Activated T-helper 1 cell treated with anti-CD3 and anti-CD28 coated beads, Interleukin-12 subunit alpha, Interleukin-12 subunit beta, Interleukin-2, Interleukin-4 antibody, amounts not matched to agents 30 ng/mL and 10 ng/mL and 1 ng/mL, durations not matched to agents 14 hours and 24 hours and 36 hours (primary cell): ENCODE data around the gene EIF4G2. TPM values are rescaled to one million over a fixed set of nuclear protein-coding genes. Genes with fewer than 3 reads are reported as not detected.

ENCODE experiments used
- DNase-seq: peaks from one replicate; pipeline ENCODE4 v3.0.0; 2021; ENCODE audit warnings: low spot score
- H3K27ac Mint-ChIP-seq: one replicate; pipeline ENCODE4 v1.8.0; 2021; ENCODE audit warnings: mild to moderate bottlenecking, mixed read lengths
- H3K27me3 Mint-ChIP-seq: one replicate; pipeline ENCODE4 v1.8.0; 2022; ENCODE audit warnings: mild to moderate bottlenecking, moderate library complexity, mixed read lengths; ENCODE audit not compliant: insufficient read depth
- H3K36me3 Mint-ChIP-seq: one replicate; pipeline ENCODE4 v1.8.0; 2021; ENCODE audit warnings: low read depth, mixed read lengths
- H3K4me1 Mint-ChIP-seq: one replicate; pipeline ENCODE4 v1.8.0; 2021; ENCODE audit warnings: low read depth, mixed read lengths
- H3K4me3 Mint-ChIP-seq: one replicate; pipeline ENCODE4 v1.8.0; 2021; ENCODE audit warnings: mild to moderate bottlenecking, moderate library complexity, mixed read lengths
- H3K9me3 Mint-ChIP-seq: one replicate; pipeline ENCODE4 v1.8.0; 2021; ENCODE audit warnings: mixed read lengths
- intact Hi-C: fragments of 100-400 bp; cut with micrococcal nuclease; formaldehyde crosslinking; loops from one replicate; pipeline ENCODE4 v1.15.1; 2024
- total RNA-seq: library from RNA; stranded (reverse); gene quantifications from 2 replicates; pipeline ENCODE4 v1.2.3, GENCODE V29; 2022

Gene EIF4G2
- 1,084 and 1,108 TPM in 2 replicates for total RNA-seq

DNA sequence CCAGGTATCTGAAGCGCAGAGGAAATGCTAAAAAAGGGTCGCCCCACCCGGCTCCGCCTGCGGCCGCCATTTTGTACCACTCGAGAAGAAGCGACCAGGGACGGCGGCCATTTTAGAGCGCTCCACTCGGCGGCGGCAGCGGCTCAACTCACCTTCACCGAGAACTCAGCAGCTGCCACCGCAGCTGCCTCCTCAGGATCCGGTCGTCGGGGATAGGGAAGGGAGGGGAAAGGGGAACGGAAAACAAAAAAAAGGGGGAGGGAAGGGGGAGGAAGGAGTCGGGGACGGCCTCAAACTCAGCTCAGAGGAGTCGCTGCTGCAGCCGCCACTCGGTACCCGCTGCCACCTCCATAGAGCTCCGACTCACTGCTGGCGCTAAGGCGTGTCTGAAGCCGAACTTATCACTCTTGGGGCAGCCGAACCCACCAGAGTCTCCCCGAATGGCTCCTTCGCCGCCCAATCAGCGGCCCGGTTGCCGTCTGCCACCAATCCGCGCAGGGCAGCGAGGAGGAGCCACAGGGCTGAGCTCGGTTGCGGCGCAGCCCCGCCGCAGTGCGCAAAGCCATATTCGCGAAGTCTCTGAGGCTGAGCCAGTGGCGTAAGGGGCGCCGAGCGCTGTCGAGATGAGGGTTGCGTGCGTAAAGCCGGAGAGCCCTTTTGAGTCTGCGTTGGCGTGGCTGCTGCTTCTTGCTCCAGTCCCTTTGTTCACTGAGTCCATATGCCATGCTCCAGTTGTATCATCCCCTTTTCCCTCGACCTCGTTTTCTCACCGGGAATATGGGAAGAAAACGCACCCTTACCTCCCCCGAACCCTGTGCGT lies at the start of gene EIF4G2:
EIF4G2 (minus strand) TSS at position 374 of the 820 bp plus-strand sequence.
- Mint-ChIP-seq H3K27ac (peak within 1 kb of the TSS; percentile 98), H3K4me1 (peaks cover 43% of the 10 kb centered on the region), H3K27me3 (no peaks in the 10 kb centered on the region), H3K4me3 (peak within 1 kb of the TSS; percentile 95), H3K36me3 (peaks cover 47% of the 10 kb centered on the region), H3K9me3 (no peaks in the 10 kb centered on the region)
- DNase-seq: peak; percentile 98
- intact Hi-C loops: loop anchor here (1.0 to 10.0 kb wide), 10 partner anchors 50 to 1494 kb away; partner anchors contain the start of genes CTR9, RNF141, TMEM41B and WEE1

DNA sequence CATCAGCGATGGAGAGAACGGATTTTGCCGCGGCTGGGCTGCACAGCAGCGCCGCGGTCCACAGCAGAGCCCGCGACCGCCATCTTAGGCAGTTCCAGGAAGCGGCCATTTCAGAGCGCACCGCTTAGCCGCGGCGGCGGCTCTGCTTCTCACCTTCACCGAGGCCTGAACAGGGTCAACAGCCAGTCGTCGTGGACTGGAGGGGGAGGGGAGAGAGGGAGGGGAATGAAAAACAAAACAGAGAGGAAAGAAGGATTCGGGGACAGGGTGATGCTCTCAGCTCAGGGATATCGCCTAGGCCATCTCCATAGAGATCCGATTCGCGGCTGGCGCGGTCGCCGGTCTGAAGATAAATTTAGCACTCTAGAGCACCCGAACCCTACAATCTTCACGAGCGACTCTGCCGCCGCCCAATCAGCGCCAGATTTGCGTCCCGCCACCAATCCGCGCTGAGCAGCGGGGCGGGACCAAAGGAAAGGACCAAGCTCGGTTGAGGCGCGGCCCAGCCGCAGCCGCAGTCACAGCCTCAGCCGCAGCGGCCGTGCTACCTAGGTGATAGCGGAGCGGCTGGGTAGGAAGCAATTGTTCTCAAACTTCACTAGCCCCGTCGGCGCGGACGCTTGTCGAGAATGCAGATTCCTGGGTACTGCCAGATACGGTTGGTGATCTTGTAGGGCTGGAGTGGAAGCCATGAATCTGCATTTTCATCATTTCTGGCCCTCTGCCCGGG lies 49.1 kb upstream of the EIF4G2 start, which contains the start of gene ZBED5:
ZBED5 (minus strand) TSS at position 345 of the 730 bp plus-strand sequence. CDS start 3,108 bp downstream, outside the sequence.
- Mint-ChIP-seq H3K27ac (peak within 1 kb of the TSS; percentile 100), H3K36me3 (peaks cover 35% of the 10 kb centered on the region), H3K9me3 (no peaks in the 10 kb centered on the region), H3K27me3 (no peaks in the 10 kb centered on the region), H3K4me1 (peaks cover 46% of the 10 kb centered on the region), H3K4me3 (peak within 1 kb of the TSS; percentile 100)
- intact Hi-C loops: loop anchor here (1.0 to 5.0 kb wide), 9 partner anchors 21 to 1291 kb away; partner anchors contain the start of genes ADM, AMPD3, CTR9 and RNF141
- peak; percentile 94 for DNase-seq

DNA sequence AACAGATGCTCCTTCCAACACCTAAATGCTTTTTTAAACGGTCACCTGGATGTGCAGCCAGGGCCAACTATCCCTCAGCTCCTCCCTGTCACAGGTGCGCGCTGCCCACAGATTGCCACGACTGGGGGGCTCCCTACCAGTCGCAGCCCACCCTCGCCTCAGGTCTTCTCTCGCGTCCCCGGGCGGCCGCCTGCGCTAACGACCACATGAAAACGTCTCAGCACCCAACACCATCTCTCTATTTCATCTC lies 48.7 kb upstream of the EIF4G2 start:
- intact Hi-C loops: loop anchor here (1.0 to 5.0 kb wide), 4 partner anchors 106 to 1290 kb away; partner anchors contain the start of genes ADM, AMPD3 and CTR9
- Mint-ChIP-seq H3K27me3 (no peaks in the 10 kb centered on the region), H3K9me3 (no peaks in the 10 kb centered on the region), H3K36me3 (peaks cover 34% of the 10 kb centered on the region), H3K27ac (peak overlapping the region; percentile 100), H3K4me3 (peak overlapping the region; percentile 100), H3K4me1 (peaks cover 43% of the 10 kb centered on the region)
- no peak for DNase-seq

DNA sequence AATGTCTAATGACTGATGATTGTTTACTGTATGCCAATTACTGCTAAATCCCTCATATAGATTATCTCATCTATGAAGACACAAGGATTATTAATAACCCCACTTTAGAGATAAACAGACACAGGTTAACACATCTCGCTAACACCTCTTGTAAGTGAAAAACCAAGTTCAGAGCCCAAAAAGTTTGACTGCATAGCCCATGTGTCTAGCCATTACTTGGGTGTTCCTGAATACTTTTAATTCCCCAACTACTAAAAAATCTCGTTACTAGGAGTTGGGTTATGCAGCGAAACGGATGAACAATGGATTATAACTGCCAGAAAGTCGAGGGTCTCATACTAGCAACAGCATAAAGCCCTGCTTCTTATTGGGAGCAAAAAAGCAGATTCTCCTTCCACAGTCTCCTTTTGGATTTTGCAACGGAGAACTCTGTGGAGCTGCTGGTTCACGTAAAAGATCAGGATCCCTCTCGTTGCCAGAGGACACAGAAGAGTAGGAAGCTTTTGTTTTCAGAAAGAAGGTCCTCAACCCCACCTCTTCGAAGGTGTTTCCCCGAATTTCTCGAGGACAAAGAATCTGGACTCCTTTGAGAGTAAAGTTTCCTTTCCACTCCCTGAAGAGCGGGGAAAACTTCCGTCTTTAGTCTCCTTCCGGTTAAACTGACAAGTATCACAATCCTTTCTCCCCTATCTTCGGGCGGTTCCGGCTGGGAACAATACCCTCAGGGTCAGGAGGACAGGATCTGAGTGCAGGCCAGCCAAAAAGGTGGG lies 48.1 kb upstream of the EIF4G2 start:
- H3K27ac Mint-ChIP-seq: peak overlapping the region; percentile 100
- peak; percentile 16 for DNase-seq
- no peaks in the 10 kb centered on the region for H3K27me3 Mint-ChIP-seq
- H3K4me3 Mint-ChIP-seq: peak overlapping the region; percentile 100
- peaks cover 39% of the 10 kb centered on the region for H3K36me3 Mint-ChIP-seq
- intact Hi-C loops: loop anchor here (1.0 to 5.0 kb wide), 4 partner anchors 106 to 1290 kb away; partner anchors contain the start of genes ADM, AMPD3 and CTR9
- no peaks in the 10 kb centered on the region for H3K9me3 Mint-ChIP-seq
- H3K4me1 Mint-ChIP-seq: peaks cover 44% of the 10 kb centered on the region

DNA sequence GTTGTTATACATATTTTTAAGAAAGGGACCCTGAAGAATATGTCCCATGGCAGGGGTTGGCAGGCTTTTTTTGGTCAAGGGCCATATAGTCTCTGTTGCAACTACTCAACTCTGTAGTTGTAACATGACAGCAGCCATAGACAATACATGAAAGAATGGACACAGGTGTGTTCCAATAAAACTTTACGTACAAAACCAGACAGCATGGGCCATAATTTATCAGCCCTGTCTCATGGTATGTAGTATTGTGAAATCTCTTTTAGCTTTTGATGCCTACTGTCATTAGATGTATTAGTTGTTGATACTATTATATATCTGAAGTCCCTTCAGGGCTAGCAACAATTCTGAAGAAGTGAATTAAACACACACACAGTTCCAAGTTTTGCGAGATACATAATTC lies 46.6 kb upstream of the EIF4G2 start:
- intact Hi-C loops: loop anchor here (5.0 kb wide), 3 partner anchors 398 to 1288 kb away; partner anchors contain the start of genes ADM and AMPD3
- no peak overlapping the region for H3K4me3 Mint-ChIP-seq
- H3K27ac Mint-ChIP-seq: no peak overlapping the region
- H3K36me3 Mint-ChIP-seq: peaks cover 45% of the 10 kb centered on the region
- DNase-seq: no peak
- H3K4me1 Mint-ChIP-seq: peaks cover 43% of the 10 kb centered on the region
- no peaks in the 10 kb centered on the region for H3K9me3 Mint-ChIP-seq
- no peaks in the 10 kb centered on the region for H3K27me3 Mint-ChIP-seq

DNA sequence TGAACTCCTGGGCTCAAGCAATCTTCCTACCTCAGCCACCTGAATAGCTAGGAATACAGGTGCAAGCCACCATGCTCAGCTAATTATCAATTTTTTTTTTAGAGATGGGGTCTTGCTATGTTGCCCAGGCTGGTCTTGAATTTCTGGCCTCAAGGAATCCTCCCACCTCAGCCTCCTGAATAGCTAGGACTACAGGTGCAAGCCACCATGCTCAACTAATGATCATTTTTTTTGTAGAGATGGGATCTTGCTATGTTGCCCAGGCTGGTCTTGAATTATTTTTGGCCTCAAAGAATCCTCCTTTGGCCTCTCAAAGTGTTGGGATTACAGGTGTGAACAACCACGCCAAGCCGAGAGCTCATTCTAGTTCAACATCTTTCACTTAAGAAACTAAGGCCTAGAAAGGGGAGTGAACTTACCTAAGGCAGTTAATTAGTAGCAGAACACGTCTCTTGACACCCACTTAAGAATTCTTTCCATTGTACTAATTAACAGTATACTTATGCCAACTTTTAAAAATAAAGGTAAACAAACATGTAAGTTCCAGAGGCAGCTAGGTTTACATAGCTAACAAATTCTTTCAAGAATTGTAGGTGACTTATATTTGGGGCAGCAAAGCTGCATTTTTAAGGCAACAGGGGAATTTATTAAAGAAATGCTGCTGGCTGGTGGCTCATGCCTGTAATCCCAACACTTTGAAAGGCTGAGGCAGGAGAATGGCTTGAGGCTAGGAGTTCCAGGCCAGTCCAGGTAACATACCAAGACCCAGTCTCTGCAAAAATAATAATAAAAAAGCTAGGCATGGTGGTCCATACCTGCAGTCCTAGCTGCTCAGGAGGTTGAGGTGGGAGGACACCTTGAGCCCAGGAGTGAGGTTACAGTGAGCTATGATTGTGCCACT lies 39.5 kb upstream of the EIF4G2 start:
- H3K27ac Mint-ChIP-seq: no peak overlapping the region
- DNase-seq: no peak
- H3K27me3 Mint-ChIP-seq: no peaks in the 10 kb centered on the region
- peaks cover 9% of the 10 kb centered on the region for H3K4me1 Mint-ChIP-seq
- no peak overlapping the region for H3K4me3 Mint-ChIP-seq
- intact Hi-C loops: no loop called here
- H3K36me3 Mint-ChIP-seq: peaks cover 26% of the 10 kb centered on the region
- no peaks in the 10 kb centered on the region for H3K9me3 Mint-ChIP-seq

DNA sequence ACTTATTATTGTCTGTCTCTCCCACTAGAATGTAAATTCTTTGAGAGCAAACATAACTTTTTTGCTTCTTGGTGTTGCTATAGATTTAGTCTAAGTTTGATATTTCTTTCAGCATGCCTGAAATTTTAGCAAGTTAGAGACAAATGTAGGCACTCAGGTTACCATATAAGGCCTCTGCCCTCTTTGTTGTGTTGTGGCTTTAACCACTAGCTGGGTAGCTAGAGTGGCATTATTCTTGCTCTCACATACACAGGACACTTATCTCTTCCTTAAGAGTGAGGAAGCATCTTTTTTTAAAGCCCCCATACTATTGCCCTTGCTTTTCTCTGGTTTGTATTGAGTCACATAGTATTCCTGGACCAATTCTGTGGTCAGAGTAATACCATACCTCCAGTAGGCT lies 37.9 kb upstream of the EIF4G2 start:
- H3K27ac Mint-ChIP-seq: no peak overlapping the region
- H3K9me3 Mint-ChIP-seq: no peaks in the 10 kb centered on the region
- peaks cover 17% of the 10 kb centered on the region for H3K36me3 Mint-ChIP-seq
- no peaks in the 10 kb centered on the region for H3K27me3 Mint-ChIP-seq
- no peaks in the 10 kb centered on the region for H3K4me1 Mint-ChIP-seq
- DNase-seq: no peak
- intact Hi-C loops: no loop called here
- no peak overlapping the region for H3K4me3 Mint-ChIP-seq

DNA sequence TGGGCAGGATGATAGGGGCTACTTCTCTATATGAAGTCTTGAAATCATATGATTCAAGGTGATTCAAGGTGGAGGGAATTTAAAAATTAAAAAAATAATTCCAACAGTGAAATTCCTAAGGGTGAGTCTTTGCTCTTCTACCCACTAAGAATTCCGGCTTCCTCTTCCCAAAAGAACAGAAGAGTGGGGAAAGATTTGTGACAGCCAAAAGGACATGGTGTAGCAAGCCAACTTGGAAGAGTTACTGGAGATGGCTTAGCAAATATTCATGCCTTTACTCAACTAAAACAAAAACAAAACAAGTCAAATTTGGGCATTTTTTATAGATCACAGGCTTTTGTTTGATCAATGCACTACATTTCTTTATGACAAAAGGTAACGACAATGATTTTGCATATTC lies 36.9 kb upstream of the EIF4G2 start:
- H3K36me3 Mint-ChIP-seq: peaks cover 12% of the 10 kb centered on the region
- no peak for DNase-seq
- intact Hi-C loops: no loop called here
- no peaks in the 10 kb centered on the region for H3K4me1 Mint-ChIP-seq
- no peaks in the 10 kb centered on the region for H3K27me3 Mint-ChIP-seq
- H3K4me3 Mint-ChIP-seq: no peak overlapping the region
- H3K9me3 Mint-ChIP-seq: no peaks in the 10 kb centered on the region
- no peak overlapping the region for H3K27ac Mint-ChIP-seq

DNA sequence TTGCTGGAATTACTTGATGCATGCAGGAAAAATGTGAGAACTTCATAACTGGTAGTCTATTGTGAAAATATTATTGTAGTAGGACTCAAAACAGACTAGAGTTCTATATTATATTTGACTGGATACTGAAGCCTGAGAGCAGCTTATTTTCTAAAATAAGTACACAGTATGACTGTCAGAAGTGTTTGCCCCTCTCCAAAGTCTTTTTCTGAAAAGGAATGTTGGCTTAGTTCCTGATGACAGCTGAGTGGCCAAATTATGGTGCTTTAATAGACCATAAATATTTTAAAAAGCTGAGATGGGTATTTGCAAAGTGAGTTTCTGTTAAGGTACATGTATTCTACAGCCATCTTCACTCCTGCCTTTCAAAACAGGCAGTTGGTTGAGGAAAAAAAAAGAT lies 36.1 kb upstream of the EIF4G2 start:
- Mint-ChIP-seq H3K27ac (no peak overlapping the region), H3K36me3 (peaks cover 12% of the 10 kb centered on the region), H3K9me3 (no peaks in the 10 kb centered on the region), H3K4me3 (no peak overlapping the region), H3K4me1 (no peaks in the 10 kb centered on the region), H3K27me3 (no peaks in the 10 kb centered on the region)
- DNase-seq: no peak
- intact Hi-C loops: no loop called here

DNA sequence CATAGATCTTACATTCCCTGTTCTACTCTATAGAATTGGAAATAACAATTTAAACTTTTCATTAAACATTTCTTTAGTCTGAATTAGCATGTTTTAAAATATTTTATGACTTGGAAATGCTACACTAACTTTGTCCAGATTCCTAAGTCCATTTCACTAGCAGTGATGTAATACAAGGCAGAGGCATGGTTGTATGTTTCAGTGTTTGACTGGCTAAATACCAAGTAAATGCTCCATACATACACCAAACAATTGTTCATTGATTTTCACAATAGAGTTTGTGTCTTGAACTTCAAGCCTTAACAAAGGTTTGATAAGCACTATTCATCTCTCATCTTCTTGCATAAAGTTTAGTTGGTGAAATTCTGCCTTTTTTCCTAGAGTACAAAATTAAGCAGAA lies 35.6 kb upstream of the EIF4G2 start:
- no peaks in the 10 kb centered on the region for H3K9me3 Mint-ChIP-seq
- H3K27ac Mint-ChIP-seq: no peak overlapping the region
- H3K36me3 Mint-ChIP-seq: peaks cover 11% of the 10 kb centered on the region
- no peaks in the 10 kb centered on the region for H3K4me1 Mint-ChIP-seq
- intact Hi-C loops: no loop called here
- DNase-seq: no peak
- H3K4me3 Mint-ChIP-seq: no peak overlapping the region
- no peaks in the 10 kb centered on the region for H3K27me3 Mint-ChIP-seq

DNA sequence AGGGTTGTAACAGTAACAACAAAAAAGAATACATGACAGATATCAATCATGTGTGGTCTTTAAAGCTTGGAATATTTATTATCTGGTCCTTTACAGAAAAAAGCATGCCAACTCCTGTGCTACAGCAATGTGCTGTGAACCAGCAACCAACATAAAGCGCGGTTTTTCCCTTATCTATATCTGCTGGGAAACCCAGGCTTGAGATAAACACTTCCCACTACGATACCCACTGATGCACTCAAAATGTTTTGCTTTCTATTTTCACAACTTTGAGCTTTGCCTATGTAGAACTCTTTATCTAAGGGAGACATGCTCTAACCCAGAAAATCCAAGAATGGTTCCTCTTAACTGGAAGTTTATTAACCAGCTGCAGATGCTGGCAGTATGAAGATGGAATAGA lies 30.2 kb upstream of the EIF4G2 start:
- Mint-ChIP-seq H3K4me3 (no peak overlapping the region), H3K27ac (no peak overlapping the region), H3K36me3 (no peaks in the 10 kb centered on the region), H3K27me3 (no peaks in the 10 kb centered on the region), H3K9me3 (no peaks in the 10 kb centered on the region), H3K4me1 (peaks cover 4% of the 10 kb centered on the region)
- DNase-seq: no peak
- intact Hi-C loops: no loop called here

DNA sequence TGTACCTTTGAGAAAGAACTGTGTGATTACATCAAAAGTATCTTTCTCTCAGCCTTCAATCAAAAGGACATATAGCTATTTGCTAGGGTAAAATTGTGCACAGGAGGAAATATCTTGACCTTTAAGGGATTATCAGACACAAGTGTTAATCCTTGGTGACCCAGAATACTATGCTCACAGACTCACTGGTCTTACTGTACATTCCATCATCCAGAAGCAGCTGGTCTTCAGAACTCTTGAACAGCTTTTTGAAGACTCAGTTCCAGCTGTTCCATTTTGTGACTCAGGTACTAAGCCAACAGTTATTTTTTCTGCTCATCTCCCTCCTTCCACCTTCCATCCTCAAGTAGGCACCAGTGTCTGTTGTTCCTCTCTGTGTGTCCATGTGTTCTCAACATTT lies 29.4 kb upstream of the EIF4G2 start:
- no peak overlapping the region for H3K4me3 Mint-ChIP-seq
- no peaks in the 10 kb centered on the region for H3K9me3 Mint-ChIP-seq
- H3K36me3 Mint-ChIP-seq: no peaks in the 10 kb centered on the region
- no peaks in the 10 kb centered on the region for H3K27me3 Mint-ChIP-seq
- no peak for DNase-seq
- H3K27ac Mint-ChIP-seq: no peak overlapping the region
- intact Hi-C loops: no loop called here
- H3K4me1 Mint-ChIP-seq: peaks cover 4% of the 10 kb centered on the region
